Testis (tissue), 2 donors: ENCODE data around the gene EIF4EBP3.

Experiments used
- POLR2A ChIP-seq: fragments of 450-650 bp; IDR thresholded peaks from one replicate; pipeline ENCODE4 v1.6.1; 2017; ENCODE audit warnings: antibody characterized with exemption, mild to moderate bottlenecking, moderate library complexity
- TF ChIP-seq, protein P1 (sequence below), 3 experiments: fragments of 450-650 bp in 2 of 3; fragments of 200-600 bp in 1 of 3; sonication (generic) in 1 of 3; IDR thresholded peaks; one replicate each; pipeline ENCODE4 v1.5.1; 2016 to 2019; ENCODE audit warnings: antibody characterized with exemption in 3 of 3, mild to moderate bottlenecking in 2 of 3, moderate library complexity in 1 of 3

DNA sequence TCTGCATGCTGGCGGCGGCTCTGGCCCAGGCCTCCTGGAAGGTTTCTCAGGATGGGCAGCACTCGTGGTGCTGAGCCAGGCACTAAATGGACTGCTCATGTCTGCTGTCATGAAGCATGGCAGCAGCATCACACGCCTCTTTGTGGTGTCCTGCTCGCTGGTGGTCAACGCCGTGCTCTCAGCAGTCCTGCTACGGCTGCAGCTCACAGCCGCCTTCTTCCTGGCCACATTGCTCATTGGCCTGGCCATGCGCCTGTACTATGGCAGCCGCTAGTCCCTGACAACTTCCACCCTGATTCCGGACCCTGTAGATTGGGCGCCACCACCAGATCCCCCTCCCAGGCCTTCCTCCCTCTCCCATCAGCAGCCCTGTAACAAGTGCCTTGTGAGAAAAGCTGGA lies 20.4 kb downstream of the EIF4EBP3 start:
- TF ChIP-seq, protein P1, sequence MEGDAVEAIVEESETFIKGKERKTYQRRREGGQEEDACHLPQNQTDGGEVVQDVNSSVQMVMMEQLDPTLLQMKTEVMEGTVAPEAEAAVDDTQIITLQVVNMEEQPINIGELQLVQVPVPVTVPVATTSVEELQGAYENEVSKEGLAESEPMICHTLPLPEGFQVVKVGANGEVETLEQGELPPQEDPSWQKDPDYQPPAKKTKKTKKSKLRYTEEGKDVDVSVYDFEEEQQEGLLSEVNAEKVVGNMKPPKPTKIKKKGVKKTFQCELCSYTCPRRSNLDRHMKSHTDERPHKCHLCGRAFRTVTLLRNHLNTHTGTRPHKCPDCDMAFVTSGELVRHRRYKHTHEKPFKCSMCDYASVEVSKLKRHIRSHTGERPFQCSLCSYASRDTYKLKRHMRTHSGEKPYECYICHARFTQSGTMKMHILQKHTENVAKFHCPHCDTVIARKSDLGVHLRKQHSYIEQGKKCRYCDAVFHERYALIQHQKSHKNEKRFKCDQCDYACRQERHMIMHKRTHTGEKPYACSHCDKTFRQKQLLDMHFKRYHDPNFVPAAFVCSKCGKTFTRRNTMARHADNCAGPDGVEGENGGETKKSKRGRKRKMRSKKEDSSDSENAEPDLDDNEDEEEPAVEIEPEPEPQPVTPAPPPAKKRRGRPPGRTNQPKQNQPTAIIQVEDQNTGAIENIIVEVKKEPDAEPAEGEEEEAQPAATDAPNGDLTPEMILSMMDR (IDR thresholded peaks at IDR 0.05), result no peak
- no peak for TF ChIP-seq POLR2A
